ENCODE results near the gene PYGO2.

The PYGO2 gene

GRCh38 chr1:154943649-154944400, 17.8 kb downstream of the PYGO2 start:
- peak; percentile 65 for DNase-seq (ENCODE audit: low spot score)
- in situ Hi-C loops (cut with MboI; ENCODE audit: low sequenced_read_pairs, unreplicated experiment): no loop called here
- peak; percentile 85 for TF ChIP-seq CTCF (IDR thresholded peaks at IDR 0.05; ENCODE audit: borderline replicate concordance, control extremely low read depth, extremely low read depth, insufficient read depth, missing control alignments)

- no peak for DNase-seq (ENCODE audit: low spot score)
- in situ Hi-C loops (cut with MboI; ENCODE audit: low sequenced_read_pairs, unreplicated experiment): no loop called here
- TF ChIP-seq CTCF (IDR thresholded peaks at IDR 0.05; ENCODE audit: borderline replicate concordance, control extremely low read depth, extremely low read depth, insufficient read depth, missing control alignments): no peak
These were observed 20.1 kb downstream of the PYGO2 start for GRCh38 chr1:154941333-154942013.

- in situ Hi-C loops (cut with MboI; ENCODE audit: low sequenced_read_pairs, unreplicated experiment): no loop called here
- TF ChIP-seq CTCF (IDR thresholded peaks at IDR 0.05; ENCODE audit: borderline replicate concordance, control extremely low read depth, extremely low read depth, insufficient read depth, missing control alignments): no peak
- DNase-seq (ENCODE audit: low spot score): peak; percentile 53
These were observed 20.9 kb downstream of the PYGO2 start for GRCh38 chr1:154940651-154941194.

- no peak for DNase-seq (ENCODE audit: low spot score)
- in situ Hi-C loops (cut with MboI; ENCODE audit: low sequenced_read_pairs, unreplicated experiment): no loop called here
- TF ChIP-seq CTCF (IDR thresholded peaks at IDR 0.05; ENCODE audit: borderline replicate concordance, control extremely low read depth, extremely low read depth, insufficient read depth, missing control alignments): no peak
These were observed 21.4 kb downstream of the PYGO2 start for GRCh38 chr1:154940213-154940560.

GRCh38 chr1:154938604-154939399, 22.8 kb downstream of the PYGO2 start:
- no peak for TF ChIP-seq CTCF (IDR thresholded peaks at IDR 0.05; ENCODE audit: borderline replicate concordance, control extremely low read depth, extremely low read depth, insufficient read depth, missing control alignments)
- in situ Hi-C loops (cut with MboI; ENCODE audit: low sequenced_read_pairs, unreplicated experiment): no loop called here
- no peak for DNase-seq (ENCODE audit: low spot score)

GRCh38 chr1:154937988-154938386, 23.6 kb downstream of the PYGO2 start:
- in situ Hi-C loops (cut with MboI; ENCODE audit: low sequenced_read_pairs, unreplicated experiment): no loop called here
- DNase-seq (ENCODE audit: low spot score): no peak
- no peak for TF ChIP-seq CTCF (IDR thresholded peaks at IDR 0.05; ENCODE audit: borderline replicate concordance, control extremely low read depth, extremely low read depth, insufficient read depth, missing control alignments)

Data from GM13976 (cell line).